ENCODE measurements around the gene ACIN1. TPM values are rescaled to one million over a fixed set of nuclear protein-coding genes. Genes with fewer than 3 reads are reported as not detected.

Gene ACIN1
- total and polyA plus RNA-seq, 2 of the 13 experiments (the other 11 are each of a cell fraction or from before 2014, with no cell fraction given) = 165 to 183 TPM

DNA sequence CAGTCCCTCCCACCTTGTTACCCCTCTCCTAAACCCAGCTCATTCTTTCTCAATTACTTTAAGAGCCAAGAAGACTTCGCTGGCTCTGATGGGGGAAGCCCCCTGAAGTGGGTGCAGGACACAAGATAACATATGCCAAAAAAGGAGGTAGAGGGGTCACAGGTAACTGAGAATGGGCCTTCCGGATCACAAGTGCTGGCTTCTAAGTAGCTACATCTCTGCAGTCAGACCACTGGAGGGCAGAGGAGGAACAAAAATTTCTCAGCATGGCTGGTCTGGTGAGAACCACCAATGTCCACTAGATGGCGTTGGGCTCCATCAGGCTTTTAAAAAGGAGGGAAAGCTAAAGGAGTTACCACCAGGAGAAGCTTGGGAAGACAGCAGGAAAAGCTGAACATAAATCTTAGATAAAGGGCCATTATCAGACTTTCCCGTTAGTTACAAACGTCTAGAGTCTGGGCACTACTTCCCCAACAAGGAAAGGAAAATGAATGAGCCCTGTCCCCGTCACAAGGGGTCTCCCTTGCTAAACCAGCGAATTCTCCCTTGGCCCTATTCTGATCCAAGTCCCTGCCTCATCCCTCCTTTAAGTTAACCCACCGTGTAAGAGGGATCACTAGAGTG is 26.0 kb downstream of the ACIN1 start (continued):
- TF ChIP-seq NKX3-1 (CRISPR knock-in tag; IDR thresholded peaks at IDR 0.05) = no peak
- TF ChIP-seq ZNF430 (CRISPR knock-in tag; IDR thresholded peaks at IDR 0.05) = no peak
- TF ChIP-seq, protein P1, sequence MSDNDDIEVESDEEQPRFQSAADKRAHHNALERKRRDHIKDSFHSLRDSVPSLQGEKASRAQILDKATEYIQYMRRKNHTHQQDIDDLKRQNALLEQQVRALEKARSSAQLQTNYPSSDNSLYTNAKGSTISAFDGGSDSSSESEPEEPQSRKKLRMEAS (IDR thresholded peaks at IDR 0.05) = peak; percentile 75
- TF ChIP-seq HOXA5 (CRISPR knock-in tag; IDR thresholded peaks at IDR 0.05) = peak; percentile 95; the same call in 1 of the 2 replicates
- TF ChIP-seq ZSCAN29 (CRISPR knock-in tag; conservative IDR thresholded peaks at IDR 0.05) = no peak
- no peak; the same call in 1 of the 2 replicates for TF ChIP-seq NR2C2 (CRISPR knock-in tag; IDR thresholded peaks at IDR 0.05; ENCODE audit: borderline replicate concordance)
- TF ChIP-seq HIVEP1 (CRISPR knock-in tag; IDR thresholded peaks at IDR 0.05) = no peak
- TF ChIP-seq RBAK (CRISPR knock-in tag; IDR thresholded peaks at IDR 0.05) = no peak
- TF ChIP-seq ZNF577 (CRISPR knock-in tag; IDR thresholded peaks at IDR 0.05; ENCODE audit: borderline replicate concordance, low read depth) = no peak
- TF ChIP-seq, protein P2, sequence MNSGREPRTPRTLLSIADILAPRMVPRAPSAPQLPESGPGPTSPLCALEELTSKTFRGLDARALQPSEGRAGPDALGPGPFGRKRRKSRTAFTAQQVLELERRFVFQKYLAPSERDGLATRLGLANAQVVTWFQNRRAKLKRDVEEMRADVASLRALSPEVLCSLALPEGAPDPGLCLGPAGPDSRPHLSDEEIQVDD (CRISPR knock-in tag; IDR thresholded peaks at IDR 0.05; ENCODE audit: borderline replicate concordance) = no peak
- TF ChIP-seq ZFP36L2 (CRISPR knock-in tag; IDR thresholded peaks at IDR 0.05) = 0 out of 2 replicates have a peak, but pooled peaks have one; percentile 62
- TF ChIP-seq, protein P3, sequence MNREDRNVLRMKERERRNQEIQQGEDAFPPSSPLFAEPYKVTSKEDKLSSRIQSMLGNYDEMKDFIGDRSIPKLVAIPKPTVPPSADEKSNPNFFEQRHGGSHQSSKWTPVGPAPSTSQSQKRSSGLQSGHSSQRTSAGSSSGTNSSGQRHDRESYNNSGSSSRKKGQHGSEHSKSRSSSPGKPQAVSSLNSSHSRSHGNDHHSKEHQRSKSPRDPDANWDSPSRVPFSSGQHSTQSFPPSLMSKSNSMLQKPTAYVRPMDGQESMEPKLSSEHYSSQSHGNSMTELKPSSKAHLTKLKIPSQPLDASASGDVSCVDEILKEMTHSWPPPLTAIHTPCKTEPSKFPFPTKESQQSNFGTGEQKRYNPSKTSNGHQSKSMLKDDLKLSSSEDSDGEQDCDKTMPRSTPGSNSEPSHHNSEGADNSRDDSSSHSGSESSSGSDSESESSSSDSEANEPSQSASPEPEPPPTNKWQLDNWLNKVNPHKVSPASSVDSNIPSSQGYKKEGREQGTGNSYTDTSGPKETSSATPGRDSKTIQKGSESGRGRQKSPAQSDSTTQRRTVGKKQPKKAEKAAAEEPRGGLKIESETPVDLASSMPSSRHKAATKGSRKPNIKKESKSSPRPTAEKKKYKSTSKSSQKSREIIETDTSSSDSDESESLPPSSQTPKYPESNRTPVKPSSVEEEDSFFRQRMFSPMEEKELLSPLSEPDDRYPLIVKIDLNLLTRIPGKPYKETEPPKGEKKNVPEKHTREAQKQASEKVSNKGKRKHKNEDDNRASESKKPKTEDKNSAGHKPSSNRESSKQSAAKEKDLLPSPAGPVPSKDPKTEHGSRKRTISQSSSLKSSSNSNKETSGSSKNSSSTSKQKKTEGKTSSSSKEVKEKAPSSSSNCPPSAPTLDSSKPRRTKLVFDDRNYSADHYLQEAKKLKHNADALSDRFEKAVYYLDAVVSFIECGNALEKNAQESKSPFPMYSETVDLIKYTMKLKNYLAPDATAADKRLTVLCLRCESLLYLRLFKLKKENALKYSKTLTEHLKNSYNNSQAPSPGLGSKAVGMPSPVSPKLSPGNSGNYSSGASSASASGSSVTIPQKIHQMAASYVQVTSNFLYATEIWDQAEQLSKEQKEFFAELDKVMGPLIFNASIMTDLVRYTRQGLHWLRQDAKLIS (CRISPR knock-in tag; IDR thresholded peaks at IDR 0.05) = no peak
- TF ChIP-seq, protein P4, sequence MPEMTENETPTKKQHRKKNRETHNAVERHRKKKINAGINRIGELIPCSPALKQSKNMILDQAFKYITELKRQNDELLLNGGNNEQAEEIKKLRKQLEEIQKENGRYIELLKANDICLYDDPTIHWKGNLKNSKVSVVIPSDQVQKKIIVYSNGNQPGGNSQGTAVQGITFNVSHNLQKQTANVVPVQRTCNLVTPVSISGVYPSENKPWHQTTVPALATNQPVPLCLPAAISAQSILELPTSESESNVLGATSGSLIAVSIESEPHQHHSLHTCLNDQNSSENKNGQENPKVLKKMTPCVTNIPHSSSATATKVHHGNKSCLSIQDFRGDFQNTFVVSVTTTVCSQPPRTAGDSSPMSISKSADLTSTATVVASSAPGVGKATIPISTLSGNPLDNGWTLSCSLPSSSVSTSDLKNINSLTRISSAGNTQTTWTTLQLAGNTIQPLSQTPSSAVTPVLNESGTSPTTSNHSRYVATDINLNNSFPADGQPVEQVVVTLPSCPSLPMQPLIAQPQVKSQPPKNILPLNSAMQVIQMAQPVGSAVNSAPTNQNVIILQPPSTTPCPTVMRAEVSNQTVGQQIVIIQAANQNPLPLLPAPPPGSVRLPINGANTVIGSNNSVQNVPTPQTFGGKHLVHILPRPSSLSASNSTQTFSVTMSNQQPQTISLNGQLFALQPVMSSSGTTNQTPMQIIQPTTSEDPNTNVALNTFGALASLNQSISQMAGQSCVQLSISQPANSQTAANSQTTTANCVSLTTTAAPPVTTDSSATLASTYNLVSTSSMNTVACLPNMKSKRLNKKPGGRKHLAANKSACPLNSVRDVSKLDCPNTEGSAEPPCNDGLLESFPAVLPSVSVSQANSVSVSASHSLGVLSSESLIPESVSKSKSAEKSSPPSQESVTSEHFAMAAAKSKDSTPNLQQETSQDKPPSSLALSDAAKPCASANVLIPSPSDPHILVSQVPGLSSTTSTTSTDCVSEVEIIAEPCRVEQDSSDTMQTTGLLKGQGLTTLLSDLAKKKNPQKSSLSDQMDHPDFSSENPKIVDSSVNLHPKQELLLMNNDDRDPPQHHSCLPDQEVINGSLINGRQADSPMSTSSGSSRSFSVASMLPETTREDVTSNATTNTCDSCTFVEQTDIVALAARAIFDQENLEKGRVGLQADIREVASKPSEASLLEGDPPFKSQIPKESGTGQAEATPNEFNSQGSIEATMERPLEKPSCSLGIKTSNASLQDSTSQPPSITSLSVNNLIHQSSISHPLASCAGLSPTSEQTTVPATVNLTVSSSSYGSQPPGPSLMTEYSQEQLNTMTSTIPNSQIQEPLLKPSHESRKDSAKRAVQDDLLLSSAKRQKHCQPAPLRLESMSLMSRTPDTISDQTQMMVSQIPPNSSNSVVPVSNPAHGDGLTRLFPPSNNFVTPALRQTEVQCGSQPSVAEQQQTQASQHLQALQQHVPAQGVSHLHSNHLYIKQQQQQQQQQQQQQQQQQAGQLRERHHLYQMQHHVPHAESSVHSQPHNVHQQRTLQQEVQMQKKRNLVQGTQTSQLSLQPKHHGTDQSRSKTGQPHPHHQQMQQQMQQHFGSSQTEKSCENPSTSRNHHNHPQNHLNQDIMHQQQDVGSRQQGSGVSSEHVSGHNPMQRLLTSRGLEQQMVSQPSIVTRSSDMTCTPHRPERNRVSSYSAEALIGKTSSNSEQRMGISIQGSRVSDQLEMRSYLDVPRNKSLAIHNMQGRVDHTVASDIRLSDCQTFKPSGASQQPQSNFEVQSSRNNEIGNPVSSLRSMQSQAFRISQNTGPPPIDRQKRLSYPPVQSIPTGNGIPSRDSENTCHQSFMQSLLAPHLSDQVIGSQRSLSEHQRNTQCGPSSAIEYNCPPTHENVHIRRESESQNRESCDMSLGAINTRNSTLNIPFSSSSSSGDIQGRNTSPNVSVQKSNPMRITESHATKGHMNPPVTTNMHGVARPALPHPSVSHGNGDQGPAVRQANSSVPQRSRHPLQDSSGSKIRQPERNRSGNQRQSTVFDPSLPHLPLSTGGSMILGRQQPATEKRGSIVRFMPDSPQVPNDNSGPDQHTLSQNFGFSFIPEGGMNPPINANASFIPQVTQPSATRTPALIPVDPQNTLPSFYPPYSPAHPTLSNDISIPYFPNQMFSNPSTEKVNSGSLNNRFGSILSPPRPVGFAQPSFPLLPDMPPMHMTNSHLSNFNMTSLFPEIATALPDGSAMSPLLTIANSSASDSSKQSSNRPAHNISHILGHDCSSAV (CRISPR knock-in tag; IDR thresholded peaks at IDR 0.05; ENCODE audit: borderline replicate concordance) = no peak
- no peak; the same call in 1 of the 2 replicates for TF ChIP-seq ZNF766 (CRISPR knock-in tag; IDR thresholded peaks at IDR 0.05; ENCODE audit: borderline replicate concordance)
- no peak for TF ChIP-seq KAT2B (IDR thresholded peaks at IDR 0.05; ENCODE audit: borderline replicate concordance, low read depth, low read length)
- 0 out of 2 replicates have a peak, but pooled peaks have one; percentile 2 for TF ChIP-seq EED (CRISPR knock-in tag; IDR thresholded peaks at IDR 0.05)
- TF ChIP-seq ZNF547 (CRISPR knock-in tag; IDR thresholded peaks at IDR 0.05) = no peak
- no peak for TF ChIP-seq ZNF598 (CRISPR knock-in tag; IDR thresholded peaks at IDR 0.05; ENCODE audit: borderline replicate concordance)

Measured in HepG2 (cell line).